Fibroblast of gingiva (primary cell): ENCODE results near the gene TMEM184B.

Source experiments
- DNase-seq: peaks from one replicate; pipeline ENCODE4 v3.0.0-alpha.2; 2011; ENCODE audit warnings: low read depth

Gene TMEM184B

DNA sequence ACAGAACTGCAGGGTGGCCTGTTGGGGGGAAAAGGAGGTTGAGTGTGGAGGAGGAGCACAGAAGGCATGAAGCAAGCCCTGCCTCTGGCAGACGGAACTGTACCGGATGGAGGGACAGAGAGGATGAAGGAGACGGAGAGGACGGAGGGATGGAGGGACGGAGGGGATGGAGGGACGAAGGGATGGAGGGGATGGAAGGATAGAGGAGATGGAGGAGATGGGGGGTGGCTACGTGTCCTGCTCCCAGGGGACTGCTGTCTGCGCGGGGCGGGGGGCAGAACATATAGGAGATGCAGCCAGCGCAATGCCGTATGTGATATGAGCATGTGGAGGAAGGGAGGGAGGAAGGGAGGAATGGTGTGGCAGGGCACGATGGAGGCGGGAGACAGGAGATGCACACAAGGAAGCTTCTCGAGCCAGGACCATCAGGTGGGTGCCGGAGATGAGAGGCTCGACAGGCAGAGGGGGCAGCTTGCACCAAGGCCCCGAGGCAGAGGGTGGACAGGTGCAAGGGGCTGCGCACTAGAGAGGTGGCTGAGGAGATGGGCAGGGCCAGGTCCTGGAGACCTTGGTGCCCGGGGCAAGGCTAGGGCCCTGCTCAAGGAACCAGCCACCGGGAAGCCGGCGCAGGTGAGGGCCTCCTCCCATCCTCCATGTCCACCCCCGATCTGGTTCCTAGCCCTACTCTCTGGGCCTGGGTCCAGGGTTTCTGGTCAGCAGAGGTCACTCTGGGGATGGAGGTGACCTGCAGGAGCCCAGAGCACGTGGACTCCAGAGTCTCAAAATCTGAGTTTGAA lies 45.8 kb downstream of the TMEM184B start:
- no peak for DNase-seq

GRCh38 chr22:38223289-38223960 lies 49.4 kb downstream of the TMEM184B start:
- no peak for DNase-seq

- no peak for DNase-seq
Observed at GRCh38 chr22:38222797-38223119, 50.1 kb downstream of the TMEM184B start.

- DNase-seq: no peak
Observed at GRCh38 chr22:38221908-38222796, 50.7 kb downstream of the TMEM184B start.

GRCh38 chr22:38221407-38221806 lies 51.4 kb downstream of the TMEM184B start:
- no peak for DNase-seq

- DNase-seq: no peak
Observed at GRCh38 chr22:38220653-38221386, 52.0 kb downstream of the TMEM184B start.

- DNase-seq: no peak
Observed at GRCh38 chr22:38220163-38220562, 52.6 kb downstream of the TMEM184B start.

DNA sequence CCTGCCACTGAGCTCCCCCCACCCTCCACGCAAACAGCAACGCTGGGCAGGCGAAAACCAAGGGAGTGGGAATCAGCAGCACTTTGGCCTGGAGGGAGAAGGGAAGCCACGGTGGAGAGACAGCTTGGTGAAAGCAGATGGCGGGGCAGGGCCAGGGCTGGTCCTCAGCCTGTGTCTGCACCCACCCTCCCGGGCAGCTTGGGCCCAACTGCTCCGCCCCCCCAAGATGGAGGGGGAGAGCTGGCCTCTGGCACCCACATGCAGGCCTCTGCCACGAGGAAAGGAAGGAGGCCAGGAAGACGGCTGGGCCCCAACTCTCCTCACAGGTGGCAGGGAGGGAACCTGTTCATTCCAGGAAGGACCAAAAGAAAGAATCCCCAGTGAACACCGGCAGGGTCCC lies 53.2 kb downstream of the TMEM184B start:
- DNase-seq: no peak

DNA sequence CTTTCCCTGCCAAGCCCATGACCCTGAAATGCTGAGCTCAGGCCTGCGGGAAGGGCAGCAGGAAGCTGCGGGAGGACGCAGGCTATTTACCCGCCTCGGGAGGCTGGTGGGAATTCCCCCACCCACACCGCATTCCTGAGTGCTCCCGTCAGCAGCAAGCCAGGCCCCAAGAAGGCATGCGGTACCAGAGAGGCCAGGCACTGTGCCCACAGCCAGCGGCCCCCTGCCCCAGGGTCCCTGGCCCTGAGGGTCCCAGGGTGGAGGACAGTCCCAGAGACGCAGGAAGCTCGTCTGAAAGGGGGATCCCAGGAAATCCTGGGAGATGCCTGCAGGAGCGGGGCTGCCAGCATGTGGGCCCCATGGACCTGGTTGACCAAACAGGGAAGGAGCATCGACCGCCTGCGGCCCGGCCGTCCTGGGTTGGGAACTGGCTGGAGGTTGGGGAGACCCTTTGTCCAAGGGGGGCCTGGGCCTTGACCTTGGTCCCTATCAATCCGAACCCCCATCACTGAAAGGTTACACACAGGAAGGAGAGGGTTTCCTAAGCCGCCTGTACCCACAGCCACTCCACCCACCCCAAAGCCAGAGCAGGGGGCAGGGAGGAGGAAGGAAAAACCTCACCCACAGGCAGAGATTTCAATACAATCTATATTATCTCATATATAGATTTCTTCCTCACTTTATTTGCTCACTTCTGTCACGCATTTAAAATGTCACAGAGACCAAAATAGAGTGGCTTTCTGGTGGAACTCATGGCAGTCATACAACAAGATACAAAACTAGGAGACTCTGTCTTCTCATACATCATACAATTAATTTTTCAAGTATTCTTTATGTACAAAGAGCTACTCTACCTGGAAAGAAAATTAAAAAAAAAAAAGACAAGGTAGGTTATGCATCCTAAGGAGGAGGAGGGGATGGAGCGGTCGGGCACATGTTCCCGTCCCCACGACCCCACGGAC lies 53.9 kb downstream of the TMEM184B start:
- peak; percentile 88 for DNase-seq

- DNase-seq: no peak
Observed at GRCh38 chr22:38215156-38216038, 57.4 kb downstream of the TMEM184B start.

DNA sequence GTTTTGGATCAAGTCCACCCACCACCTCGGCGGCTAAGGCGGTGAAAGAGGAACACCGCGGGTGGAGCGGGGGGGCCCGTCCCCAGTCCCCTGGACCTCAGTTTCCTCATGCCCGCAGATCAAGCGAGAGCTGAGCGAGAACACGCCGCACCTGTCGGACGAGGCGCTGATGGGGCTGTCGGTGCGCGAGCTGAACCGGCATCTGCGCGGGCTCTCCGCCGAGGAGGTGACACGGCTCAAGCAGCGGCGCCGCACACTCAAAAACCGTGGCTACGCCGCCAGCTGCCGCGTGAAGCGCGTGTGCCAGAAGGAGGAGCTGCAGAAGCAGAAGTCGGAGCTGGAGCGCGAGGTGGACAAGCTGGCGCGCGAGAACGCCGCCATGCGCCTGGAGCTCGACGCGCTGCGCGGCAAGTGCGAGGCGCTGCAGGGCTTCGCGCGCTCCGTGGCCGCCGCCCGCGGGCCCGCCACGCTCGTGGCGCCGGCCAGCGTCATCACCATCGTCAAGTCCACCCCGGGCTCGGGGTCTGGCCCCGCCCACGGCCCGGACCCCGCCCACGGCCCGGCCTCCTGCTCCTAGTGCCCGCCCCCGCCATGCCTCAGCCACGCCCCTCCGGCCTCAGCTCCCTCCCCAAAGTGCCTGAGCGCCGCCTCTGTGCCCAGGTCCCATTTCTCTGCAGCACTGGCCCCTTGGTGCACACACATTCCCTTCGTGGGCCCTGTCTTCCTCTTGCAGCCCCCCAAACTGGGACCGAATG lies 58.3 kb downstream of the TMEM184B start:
- DNase-seq: peak; percentile 69

- DNase-seq: no peak
Observed at GRCh38 chr22:38213990-38214301, 58.9 kb downstream of the TMEM184B start.

GRCh38 chr22:38213319-38213989 lies 59.4 kb downstream of the TMEM184B start:
- DNase-seq: no peak

DNA sequence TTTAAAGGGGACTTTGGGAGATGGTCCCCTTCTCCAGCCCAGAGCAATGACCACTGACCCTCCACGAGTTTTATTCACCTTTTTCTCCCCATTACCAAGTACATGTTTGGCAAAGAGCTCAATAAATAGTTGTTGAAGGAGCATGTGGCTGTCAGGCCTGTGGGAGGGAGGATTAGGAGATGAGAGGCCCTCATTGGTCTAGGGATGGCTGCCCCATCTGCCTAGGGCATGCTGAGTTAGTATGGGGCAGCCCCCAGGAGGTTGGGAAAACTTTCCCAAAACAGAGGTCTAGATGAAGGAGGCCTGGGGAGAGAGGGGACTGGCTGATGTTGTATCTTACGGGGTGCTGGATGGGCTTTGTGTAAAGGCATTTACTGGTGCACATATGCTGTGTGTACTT lies 60.4 kb downstream of the TMEM184B start:
- no peak for DNase-seq

- no peak for DNase-seq
Observed at GRCh38 chr22:38211556-38211955, 61.3 kb downstream of the TMEM184B start.

GRCh38 chr22:38208551-38208968 lies 64.2 kb downstream of the TMEM184B start:
- DNase-seq: no peak

GRCh38 chr22:38207898-38208432 lies 64.8 kb downstream of the TMEM184B start:
- no peak for DNase-seq
